GM18867 (cell line): ENCODE data around the gene ANKMY1.

Source experiments
- ATAC-seq: cut with Tn5 transposase; IDR thresholded peaks from one replicate; pipeline ENCODE4 v1.9.1; 2021; ENCODE audit warnings: mild to moderate bottlenecking, moderate library complexity; ENCODE audit not compliant: unreplicated experiment

The ANKMY1 gene

GRCh38 chr2:240594511-240595380 lies 37.0 kb upstream of the ANKMY1 start:
- no peak for ATAC-seq

DNA sequence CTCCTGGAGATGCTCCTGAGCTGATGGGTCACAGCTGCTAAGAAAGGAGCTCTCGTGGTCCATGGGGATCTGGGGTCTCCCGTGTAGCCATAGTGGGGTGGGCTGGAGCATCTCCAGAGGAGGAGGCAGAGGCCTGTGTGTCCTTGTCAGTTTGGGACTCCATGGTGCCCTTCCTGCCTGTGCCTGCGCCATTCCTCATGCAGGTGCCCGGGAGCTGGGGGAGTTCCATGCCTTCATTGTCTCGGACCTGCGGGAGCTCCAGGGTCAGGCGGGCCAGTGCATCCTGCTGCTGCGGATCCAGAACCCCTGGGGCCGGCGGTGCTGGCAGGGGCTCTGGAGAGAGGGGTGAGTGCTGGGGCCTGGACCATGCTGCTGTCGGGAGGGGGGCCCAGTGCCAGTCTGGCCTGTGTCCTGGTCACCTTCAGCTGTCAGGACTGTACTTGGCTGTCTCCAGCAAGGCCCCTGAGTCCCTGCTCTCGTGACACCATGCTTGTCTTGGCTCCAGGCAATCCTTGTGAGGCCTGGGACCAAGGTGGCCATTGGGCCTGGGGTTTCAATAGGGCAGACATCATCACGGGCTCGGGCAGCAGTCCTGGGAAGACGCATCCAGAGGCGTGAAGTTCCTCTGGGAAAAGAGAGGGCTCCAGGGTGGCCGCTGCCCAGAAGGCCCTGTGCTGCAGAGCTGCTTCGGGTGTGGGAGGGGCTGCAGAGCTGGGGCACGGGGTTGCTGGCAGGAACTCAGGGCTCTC lies 36.1 kb upstream of the ANKMY1 start:
- ATAC-seq = no peak

- ATAC-seq = no peak
Observed at GRCh38 chr2:240593026-240593702, 35.4 kb upstream of the ANKMY1 start.

DNA sequence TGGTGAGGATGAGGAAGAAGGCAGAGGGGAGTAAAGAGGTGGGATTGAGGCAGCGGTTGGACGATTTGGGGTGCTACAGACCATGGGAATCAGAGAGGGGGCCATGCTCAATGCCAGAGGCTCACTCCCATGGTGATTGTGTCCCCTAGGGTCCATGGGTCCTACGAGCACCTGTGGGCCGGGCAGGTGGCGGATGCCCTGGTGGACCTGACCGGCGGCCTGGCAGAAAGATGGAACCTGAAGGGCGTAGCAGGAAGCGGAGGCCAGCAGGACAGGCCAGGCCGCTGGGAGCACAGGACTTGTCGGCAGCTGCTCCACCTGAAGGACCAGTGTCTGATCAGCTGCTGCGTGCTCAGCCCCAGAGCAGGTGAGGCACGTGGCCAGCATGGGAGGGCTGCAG lies 34.0 kb upstream of the ANKMY1 start:
- ATAC-seq = no peak

- no peak for ATAC-seq
Observed at GRCh38 chr2:240591226-240591625, 33.4 kb upstream of the ANKMY1 start.

DNA sequence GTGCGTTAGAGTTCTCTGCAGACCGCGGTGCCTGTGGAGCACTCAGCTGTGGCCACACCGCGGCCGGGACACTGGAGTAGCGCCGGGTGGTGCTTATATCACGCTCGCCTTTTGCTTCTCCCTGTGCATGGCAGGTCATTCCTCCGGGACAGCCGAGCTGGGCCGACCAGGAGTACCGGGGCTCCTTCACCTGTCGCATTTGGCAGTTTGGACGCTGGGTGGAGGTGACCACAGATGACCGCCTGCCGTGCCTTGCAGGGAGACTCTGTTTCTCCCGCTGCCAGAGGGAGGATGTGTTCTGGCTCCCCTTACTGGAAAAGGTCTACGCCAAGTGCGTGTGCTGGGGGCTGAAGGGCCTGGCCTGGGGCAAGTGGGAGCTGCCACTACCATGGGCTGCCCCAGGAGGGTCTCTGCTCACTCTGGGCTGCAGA lies 32.9 kb upstream of the ANKMY1 start:
- ATAC-seq = no peak

- no peak for ATAC-seq
Observed at GRCh38 chr2:240589850-240590525, 32.2 kb upstream of the ANKMY1 start.

DNA sequence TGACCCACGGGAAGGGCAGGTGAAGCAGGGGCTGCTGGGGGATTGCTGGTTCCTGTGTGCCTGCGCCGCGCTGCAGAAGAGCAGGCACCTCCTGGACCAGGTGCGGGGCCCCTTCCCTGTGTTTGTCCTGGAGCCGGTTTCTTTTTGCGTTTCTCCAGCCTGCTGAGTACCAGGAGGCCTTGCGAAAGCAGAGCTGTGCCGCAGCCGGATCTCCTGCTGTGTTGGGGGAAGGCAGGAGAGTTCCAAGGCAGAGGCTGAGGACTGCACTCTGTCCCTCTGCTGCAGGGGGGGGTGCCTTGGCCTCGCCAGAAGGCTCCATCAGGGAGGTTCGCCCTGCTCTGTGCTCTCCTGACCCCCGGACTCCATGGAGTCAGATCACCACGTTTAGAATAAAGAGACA lies 31.6 kb upstream of the ANKMY1 start:
- ATAC-seq = no peak

GRCh38 chr2:240588669-240589068 lies 30.9 kb upstream of the ANKMY1 start:
- no peak for ATAC-seq

GRCh38 chr2:240588006-240588655 lies 30.3 kb upstream of the ANKMY1 start:
- ATAC-seq = no peak

DNA sequence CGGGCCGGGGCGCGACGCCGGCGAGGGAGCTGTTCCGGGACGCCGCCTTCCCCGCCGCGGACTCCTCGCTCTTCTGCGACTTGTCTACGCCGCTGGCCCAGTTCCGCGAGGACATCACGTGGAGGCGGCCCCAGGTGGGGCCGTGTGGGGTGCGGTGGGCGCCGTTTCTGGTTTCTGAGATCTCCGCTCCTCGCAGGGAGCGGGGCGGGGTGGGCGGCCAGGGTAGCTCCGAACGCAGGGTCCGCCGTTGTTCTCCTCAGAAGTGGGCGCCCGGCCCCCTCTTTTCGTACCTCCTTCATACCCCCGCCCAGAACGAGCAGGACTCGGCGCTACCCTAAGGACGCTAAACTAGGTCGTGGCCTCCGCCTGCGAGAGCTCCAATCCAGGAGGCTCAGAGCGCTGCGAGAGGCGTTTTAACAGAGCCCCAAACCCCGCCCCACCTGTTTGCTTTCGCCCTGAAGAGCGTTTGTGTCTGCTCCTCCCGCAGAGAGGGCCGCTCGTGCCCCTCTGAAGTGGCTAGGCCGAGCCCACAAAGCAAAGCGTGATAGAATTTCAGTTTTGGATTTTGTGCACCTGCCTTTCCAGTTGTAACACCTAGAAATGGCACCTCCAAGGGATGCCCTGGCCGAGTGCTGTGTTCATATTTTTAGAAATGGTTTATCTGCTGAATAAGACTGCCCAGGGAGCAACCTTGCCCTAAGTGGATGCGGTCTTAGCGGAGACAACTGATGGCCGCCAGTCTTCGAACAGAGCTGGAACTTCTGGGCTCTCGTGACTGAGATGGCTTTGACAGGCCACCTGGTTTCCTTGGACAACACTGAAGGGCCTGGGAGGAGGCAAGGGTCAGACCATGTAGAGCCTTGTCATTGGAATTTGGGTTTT lies 29.4 kb upstream of the ANKMY1 start:
- ATAC-seq = peak; percentile 2

DNA sequence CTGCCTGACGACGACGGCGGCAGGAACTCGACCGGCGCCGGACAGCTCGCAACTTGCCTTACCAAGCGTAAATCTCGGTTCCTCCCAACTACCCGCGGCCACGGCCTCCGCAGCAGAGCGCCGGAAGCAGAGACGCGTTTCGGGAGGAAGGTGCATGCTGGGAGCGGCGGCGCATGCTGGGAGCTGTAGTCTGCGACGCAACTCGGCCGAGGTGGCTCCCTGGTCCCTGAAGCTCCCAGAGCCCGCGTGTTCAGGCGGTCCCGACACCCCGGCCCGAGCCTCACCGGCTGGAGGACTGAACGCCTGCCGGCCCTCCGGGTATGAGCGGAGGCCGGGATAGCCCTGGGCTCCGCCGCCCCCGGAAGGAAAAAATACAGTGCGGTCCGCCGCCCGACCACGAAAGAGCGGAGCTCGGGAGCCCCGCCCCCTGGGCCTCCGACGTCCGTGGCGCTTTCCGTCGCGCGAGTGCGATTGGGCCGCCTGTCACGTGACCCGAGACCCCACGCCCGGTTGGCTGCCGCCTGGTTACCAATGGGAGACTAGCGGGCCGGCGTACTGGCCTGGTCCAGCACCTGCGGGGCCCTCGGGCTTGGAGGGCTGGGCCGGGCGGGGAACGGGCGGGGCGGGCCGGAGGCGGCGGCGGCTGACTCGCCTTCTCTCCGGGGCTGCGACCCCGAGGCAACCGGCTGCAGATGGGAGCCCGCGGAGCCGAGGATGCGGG lies 28.6 kb upstream of the ANKMY1 start, which contains the start of gene CAPN10:
Gene CAPN10, plus strand, starts transcription at position 537 of the 721 bp plus-strand sequence. Its CDS starts 178 bp downstream, at position 715.
- ATAC-seq = peak; percentile 58

- no peak for ATAC-seq
Observed at GRCh38 chr2:240585681-240586197, 28.0 kb upstream of the ANKMY1 start.

- ATAC-seq = peak; percentile 25
Observed at GRCh38 chr2:240585101-240585500, 27.3 kb upstream of the ANKMY1 start.

DNA sequence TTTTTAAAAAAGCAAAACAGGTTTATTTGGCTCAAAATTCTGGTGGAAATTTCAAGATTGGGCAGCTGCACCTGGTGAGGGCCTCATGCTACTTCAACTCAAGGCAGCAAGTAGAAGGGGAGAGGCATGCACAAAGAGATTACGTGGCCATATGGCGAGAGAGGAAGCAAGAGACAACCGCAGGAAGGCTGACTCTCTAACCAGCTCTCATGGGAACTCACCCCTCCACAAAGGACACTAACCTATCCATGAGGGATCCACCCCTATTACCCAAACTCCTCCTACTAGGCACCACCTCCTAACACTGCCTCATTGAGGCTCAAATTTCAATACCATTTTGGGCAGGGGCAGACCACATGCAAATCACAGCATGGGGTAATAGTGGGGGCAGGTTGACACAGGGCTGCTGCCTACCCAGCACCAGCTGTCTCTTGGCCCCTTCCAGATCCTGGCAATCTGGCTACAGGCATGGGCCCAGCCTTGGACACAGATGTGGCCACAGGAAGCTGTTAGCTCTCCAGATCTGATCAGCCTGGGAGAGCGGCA lies 26.8 kb upstream of the ANKMY1 start:
- peak; percentile 61 for ATAC-seq

DNA sequence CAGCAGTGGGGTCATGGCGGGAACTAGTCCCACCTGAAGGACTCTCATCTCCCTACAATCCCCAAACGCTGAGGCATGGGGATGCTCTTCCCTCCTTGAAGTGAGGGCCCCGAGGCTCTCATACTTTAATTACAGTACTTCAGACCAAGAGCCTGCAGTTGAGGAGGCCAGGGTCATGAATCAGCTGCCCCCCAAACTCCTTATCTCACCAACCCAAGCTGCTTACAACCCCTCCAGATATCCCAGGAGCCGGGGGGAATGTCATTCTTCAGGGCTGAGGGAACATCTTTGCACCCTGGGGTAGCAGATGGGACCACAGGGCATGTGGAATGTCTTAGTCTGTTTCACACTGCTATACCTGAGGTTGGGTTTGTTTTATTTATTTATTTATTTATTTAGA lies 26.0 kb upstream of the ANKMY1 start:
- ATAC-seq = no peak

DNA sequence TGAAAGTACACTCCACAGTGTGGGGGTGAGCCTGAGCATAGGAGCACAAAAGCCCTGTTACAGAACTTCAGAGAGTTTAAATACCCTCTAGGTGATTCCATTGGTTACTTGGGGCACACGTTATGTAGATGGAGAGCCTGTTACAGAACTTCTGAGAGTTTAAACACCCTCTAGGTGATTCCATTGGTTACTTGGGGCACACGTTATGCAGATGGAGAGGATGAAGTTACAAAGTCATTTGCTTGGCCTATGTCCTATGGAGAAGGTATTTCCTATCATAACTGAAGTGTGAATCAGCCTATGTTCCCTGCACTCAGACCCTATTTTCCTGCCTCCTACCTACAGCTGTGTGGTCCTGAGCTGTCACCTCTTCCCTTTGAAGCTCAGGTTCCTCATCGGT lies 25.0 kb upstream of the ANKMY1 start:
- no peak for ATAC-seq

GRCh38 chr2:240581811-240582210 lies 24.0 kb upstream of the ANKMY1 start:
- no peak for ATAC-seq
